ENCODE measurements around the gene CCL7.

CCL7 gene

GRCh38 chr17:34255841-34256240, 14.2 kb upstream of the CCL7 start:
- Histone ChIP-seq H3K4me1 (ENCODE audit: insufficient read depth, low read length, severe bottlenecking) (no peaks in the 10 kb centered on the region), H3K27ac (ENCODE audit: low read depth, low read length, poor library complexity, severe bottlenecking) (no peak overlapping the region), H3K36me3 (ENCODE audit: insufficient read depth, low read length) (no peaks in the 10 kb centered on the region), H3K4me2 (ENCODE audit: low read length) (no peak overlapping the region), H3K27me3 (ENCODE audit: insufficient read depth, low read length) (no peaks in the 10 kb centered on the region), H3K9ac (ENCODE audit: low read length) (no peak overlapping the region), H4K20me1 (ENCODE audit: insufficient read depth, low read length) (no peaks in the 10 kb centered on the region), H3K79me2 (ENCODE audit: insufficient read depth, low read length) (no peaks in the 10 kb centered on the region), H3K9me2 (ENCODE audit: low read depth, low read length) (no peaks in the 10 kb centered on the region), H2AFZ (ENCODE audit: low read length) (no peak overlapping the region), H3F3A (ENCODE audit: insufficient read depth, low read length) (no peaks in the 10 kb centered on the region), H3K4me3 (ENCODE audit: low read depth, low read length, poor library complexity, severe bottlenecking) (no peak overlapping the region), H3K9me3 (ENCODE audit: low read length) (no peaks in the 10 kb centered on the region)
- TF ChIP-seq CTCF (IDR thresholded peaks at IDR 0.05; ENCODE audit: low read length): no peak
- TF ChIP-seq EZH2 (IDR thresholded peaks at IDR 0.05; ENCODE audit: borderline replicate concordance, low read length): no peak

- Histone ChIP-seq H3K4me3 (ENCODE audit: low read depth, low read length, poor library complexity, severe bottlenecking) (no peak overlapping the region), H3K4me2 (ENCODE audit: low read length) (no peak overlapping the region), H3K9me2 (ENCODE audit: low read depth, low read length) (no peaks in the 10 kb centered on the region), H4K20me1 (ENCODE audit: insufficient read depth, low read length) (no peaks in the 10 kb centered on the region), H3K27me3 (ENCODE audit: insufficient read depth, low read length) (no peaks in the 10 kb centered on the region), H3K79me2 (ENCODE audit: insufficient read depth, low read length) (no peaks in the 10 kb centered on the region), H2AFZ (ENCODE audit: low read length) (no peak overlapping the region), H3K27ac (ENCODE audit: low read depth, low read length, poor library complexity, severe bottlenecking) (no peak overlapping the region), H3F3A (ENCODE audit: insufficient read depth, low read length) (no peaks in the 10 kb centered on the region), H3K9me3 (ENCODE audit: low read length) (no peaks in the 10 kb centered on the region), H3K9ac (ENCODE audit: low read length) (no peak overlapping the region), H3K4me1 (ENCODE audit: insufficient read depth, low read length, severe bottlenecking) (no peaks in the 10 kb centered on the region), H3K36me3 (ENCODE audit: insufficient read depth, low read length) (no peaks in the 10 kb centered on the region)
- TF ChIP-seq CTCF (IDR thresholded peaks at IDR 0.05; ENCODE audit: low read length) (no peak), EZH2 (IDR thresholded peaks at IDR 0.05; ENCODE audit: borderline replicate concordance, low read length) (no peak)
Measured at GRCh38 chr17:34257299-34257985, 12.6 kb upstream of the CCL7 start.

GRCh38 chr17:34257986-34258326, 12.1 kb upstream of the CCL7 start:
- Histone ChIP-seq H4K20me1 (ENCODE audit: insufficient read depth, low read length) (no peaks in the 10 kb centered on the region), H3K4me2 (ENCODE audit: low read length) (no peak overlapping the region), H2AFZ (ENCODE audit: low read length) (no peak overlapping the region), H3K27ac (ENCODE audit: low read depth, low read length, poor library complexity, severe bottlenecking) (no peak overlapping the region), H3F3A (ENCODE audit: insufficient read depth, low read length) (no peaks in the 10 kb centered on the region), H3K9ac (ENCODE audit: low read length) (no peak overlapping the region), H3K27me3 (ENCODE audit: insufficient read depth, low read length) (no peaks in the 10 kb centered on the region), H3K9me3 (ENCODE audit: low read length) (no peaks in the 10 kb centered on the region), H3K36me3 (ENCODE audit: insufficient read depth, low read length) (no peaks in the 10 kb centered on the region), H3K79me2 (ENCODE audit: insufficient read depth, low read length) (no peaks in the 10 kb centered on the region), H3K4me1 (ENCODE audit: insufficient read depth, low read length, severe bottlenecking) (no peaks in the 10 kb centered on the region), H3K4me3 (ENCODE audit: low read depth, low read length, poor library complexity, severe bottlenecking) (no peak overlapping the region), H3K9me2 (ENCODE audit: low read depth, low read length) (no peaks in the 10 kb centered on the region)
- no peak for TF ChIP-seq CTCF (IDR thresholded peaks at IDR 0.05; ENCODE audit: low read length)
- no peak for TF ChIP-seq EZH2 (IDR thresholded peaks at IDR 0.05; ENCODE audit: borderline replicate concordance, low read length)
